ENCODE data around the gene FCHSD1. TPM values are rescaled to one million over a fixed set of nuclear protein-coding genes. Genes with fewer than 3 reads are reported as not detected.
A peak's percentile ranks its signal among the peaks of the same experiment; 100 is the strongest.

FCHSD1 gene
- polyA plus RNA-seq (2014; cell fraction: cytosol; rRNA removed) = 4.9 and 11.8 TPM in 2 replicates
- 102 and 106 TPM in 2 replicates for polyA plus RNA-seq (2014; cell fraction: nucleus; rRNA removed)

DNA sequence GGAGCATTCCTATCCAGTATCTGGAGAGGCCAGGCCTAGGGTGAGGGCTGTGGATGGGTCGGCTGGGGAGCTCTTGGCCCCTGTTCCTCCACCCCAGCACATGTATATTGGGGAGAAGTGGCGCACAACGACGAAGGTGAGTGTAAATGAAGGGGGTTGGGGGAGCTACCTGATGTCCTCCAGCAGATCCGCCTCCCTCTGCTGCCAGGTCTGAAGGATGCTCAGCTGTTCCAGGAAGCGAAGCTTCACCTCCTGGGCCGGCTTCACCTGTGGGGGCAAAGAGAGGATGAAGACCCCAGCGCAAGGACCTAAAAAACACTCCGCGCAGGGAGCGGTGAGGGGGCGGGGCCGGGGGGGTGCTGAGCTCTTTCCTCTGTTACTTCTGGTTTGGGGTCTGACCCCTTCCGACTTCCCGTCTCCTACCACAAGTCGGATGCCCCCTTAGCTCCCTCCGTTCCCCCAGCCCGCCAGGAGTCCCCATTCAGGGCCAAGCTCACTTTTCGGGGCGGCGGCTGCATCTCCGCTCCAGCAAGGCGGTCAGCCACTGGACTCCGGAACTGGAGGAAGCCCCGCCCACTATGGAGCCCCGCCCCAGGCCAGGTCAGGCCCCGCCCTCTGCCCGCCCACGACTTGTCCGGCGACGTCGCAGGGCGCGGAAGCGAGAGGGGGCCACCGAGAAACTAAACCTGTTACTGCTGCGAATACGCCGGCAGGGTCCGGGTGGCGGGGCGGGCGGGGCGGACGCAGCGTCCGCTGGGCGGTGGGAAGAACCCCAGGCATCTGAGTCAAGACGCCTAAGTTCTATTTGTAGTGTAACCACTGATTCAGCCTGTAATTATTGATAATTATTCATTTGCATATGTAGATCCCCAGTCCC is at the start of gene FCHSD1:
Gene FCHSD1 (minus strand): TSS at position 568 of the 877 bp plus-strand sequence. CDS start 50 bp downstream, at position 518.
- DNase-seq (ENCODE audit: low spot score) = peak; percentile 77

DNA sequence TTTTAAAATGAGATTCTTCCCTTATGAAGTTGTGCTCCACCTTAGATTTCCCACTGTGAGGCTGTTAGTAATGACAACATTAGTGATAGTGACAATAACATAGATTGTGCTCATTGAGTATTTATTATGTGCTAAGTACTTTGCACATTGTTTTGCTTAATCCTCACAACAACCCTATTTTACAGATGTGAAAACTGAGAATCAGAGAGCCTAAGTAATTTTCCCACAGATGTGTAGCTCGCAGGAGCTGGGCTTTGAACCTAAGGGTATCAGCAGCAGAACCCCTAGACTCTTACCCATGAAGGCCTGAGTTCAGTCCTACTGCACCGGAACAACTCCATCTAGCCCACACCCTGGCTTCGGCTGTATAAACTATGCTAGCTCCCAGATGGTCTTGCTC is 46.4 kb upstream of the FCHSD1 start:
- DNase-seq (ENCODE audit: low spot score) = no peak

DNA sequence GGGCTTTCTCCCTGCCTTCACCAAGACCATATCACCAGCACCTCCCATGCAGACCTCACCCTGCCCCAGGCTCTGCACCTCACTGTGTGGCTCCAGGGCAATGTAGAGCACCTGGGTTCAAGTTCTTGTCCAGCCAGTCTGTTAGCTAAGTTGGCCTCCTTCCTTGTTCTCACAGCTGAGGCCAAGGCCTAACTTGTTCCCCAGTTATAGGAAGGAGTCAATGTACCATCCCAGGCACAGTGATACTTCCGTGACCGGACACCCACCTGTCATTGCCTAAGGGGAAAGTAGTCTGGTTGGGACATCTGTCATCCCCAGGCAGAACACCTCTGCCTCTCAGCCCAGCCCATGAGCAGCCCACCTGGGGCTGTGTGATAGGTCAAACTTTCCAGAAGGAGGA is 45.2 kb upstream of the FCHSD1 start:
- DNase-seq (ENCODE audit: low spot score) = no peak

DNA sequence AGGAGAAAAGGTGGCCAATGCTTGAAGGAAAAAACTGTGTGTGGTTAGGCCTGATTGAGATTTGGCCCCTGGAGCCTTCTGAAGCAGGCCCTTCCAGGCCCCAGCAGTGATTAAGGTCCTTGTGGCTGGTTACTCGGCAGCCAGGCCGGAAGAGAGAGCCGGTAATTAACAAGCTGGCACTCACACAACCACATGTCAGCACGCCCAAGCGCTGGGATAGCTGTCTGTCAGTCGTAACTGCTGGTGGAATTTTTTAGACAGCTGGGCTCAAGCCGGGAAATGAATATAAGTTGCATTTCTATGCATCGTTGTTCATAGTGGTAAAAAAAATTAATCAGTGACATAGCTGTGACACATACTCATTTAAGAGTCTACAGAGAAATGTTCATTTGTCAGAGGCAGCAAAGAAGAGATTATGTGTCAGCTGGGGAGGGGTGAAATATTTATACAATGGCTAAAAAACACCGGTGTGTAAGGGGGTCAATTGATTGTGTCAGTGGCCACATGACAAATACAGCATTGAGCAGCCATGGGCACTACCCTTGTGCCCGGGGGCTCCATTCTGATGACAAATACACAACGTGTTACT is 44.5 kb upstream of the FCHSD1 start:
- no peak for DNase-seq (ENCODE audit: low spot score)

DNA sequence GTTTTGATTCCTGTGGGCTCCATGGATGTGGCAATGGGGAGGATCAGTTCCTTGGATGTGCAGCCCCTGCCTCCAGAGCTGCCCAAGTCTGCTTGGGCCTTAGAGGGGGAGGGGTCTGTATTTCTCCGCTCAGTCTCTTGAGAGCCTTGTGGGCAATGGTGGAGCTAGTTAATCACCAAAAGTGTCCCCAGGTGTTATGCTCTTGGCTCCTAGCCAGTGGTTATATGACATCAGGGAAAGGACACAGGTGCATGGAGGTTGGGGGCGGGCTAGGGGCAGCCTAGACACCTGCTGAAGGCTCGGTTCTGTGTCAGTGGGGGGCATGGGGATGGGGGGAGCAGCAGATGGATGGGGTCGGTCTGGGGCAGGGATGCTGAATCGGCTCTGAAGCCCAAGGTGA is 43.3 kb upstream of the FCHSD1 start:
- no peak for DNase-seq (ENCODE audit: low spot score)

DNA sequence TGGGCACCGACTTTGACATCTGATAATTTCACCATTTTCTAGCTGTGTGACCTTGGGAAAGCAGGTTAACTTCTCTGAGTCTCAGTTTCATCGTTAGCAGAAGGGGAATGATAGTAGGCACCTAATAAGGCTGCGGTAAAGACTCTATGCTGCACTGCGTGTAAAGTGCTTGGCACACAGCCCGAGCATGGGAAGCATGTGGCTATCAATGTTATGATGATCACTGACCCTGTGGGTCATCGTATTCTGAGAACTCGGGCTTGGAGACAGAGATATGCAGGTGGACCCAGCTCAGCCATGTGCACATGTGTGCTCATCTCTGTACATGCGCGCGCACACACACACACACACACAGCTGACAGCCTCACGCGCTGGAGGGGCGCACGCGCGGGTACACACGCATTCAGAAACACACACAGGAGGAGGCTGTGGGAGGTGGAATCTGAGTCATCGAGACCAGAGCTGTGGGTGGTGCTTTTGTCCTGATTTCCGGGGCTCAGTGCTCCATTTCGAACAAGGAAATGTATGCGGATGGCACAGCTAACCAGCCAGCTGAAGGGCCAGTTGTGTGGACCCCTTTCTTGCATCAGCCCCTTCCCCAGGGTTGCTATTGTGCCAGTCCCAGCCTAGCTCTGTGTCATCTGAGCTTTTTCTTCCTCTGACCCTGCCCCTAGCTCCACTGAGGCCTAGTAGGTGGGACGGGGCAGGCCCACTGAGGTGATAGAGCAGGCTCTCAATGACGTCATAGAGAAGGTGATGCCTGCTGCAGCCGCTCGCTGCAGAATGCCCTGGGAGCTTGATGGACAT is 41.9 kb upstream of the FCHSD1 start:
- no peak for DNase-seq (ENCODE audit: low spot score)

DNA sequence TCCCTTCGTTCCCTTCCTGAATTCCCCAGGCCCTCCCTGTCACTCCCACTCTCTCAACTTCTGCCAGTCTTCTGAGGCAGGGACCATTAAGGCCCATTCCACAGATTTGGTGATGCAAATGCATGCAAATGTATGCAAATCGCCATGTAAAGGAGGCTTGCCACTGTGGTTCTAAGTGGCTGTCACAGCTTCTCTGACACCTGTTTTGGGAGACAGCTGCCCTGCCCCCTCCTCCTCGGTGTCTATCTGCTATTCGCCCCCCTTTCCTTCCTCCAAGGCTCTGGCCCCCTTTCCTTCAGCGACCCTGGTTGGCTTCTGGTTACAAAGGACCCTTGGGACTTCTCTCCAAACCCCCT is 41.3 kb upstream of the FCHSD1 start:
- DNase-seq (ENCODE audit: low spot score) = no peak

DNA sequence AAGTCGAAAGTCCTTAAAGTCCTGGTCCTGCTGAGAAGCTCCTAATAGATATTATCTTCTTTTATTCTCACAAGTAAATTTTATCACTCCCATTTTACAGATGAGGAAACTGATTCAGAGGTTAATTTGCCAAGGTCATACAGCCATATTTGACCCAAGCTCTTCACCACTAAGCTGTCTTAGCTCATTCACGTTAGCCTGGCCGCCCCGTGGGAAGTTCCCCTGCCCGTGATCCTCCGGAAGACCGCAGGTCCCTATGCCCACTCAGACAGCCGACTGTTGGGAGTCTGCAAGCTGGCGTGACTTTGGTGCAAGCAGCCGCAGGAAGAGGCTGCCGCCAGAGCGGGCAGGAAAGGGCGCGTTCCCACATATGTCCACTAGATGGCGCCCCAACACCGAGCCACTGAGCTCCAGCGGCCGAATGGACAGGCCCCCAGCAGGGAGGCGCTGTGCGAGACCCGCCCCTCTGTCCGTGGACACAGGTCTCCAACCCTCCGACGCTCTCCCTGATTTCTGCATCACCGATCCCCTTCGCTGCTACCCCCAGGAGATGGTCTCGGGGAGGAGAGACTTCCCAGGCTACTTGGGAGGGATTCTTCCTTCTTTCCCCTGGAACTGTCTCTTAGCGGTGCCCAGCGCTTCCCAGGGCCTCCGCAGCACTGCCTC is 40.8 kb upstream of the FCHSD1 start:
- peak; percentile 70 for DNase-seq (ENCODE audit: low spot score)

DNA sequence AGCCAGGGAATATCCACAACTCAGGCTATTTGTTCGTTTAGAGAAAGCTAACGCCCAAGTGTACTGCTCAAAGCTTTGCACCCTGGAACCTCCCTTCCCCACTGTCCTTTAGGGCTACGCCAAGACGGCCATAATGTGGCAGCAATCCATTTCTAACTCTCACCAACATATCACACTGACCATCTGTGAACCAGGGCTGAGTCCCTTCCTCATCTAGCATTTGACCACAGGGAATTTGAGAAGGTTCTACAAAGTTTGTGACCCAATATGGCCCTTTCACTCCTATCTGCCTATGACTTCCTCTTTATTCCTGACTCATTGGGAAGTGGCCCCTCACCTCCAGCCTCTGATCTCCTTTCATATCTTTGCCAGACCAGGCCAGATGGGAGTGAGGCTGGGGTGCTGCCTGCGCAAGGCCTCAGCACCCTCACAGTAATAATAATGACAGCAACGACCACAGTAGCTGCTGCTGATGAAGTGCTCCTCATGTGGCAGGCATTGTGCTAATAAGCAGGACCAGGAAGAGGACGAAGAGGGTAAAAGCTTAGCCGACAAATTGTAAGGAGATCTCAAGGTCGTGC is 40.2 kb upstream of the FCHSD1 start:
- DNase-seq (ENCODE audit: low spot score) = no peak

DNA sequence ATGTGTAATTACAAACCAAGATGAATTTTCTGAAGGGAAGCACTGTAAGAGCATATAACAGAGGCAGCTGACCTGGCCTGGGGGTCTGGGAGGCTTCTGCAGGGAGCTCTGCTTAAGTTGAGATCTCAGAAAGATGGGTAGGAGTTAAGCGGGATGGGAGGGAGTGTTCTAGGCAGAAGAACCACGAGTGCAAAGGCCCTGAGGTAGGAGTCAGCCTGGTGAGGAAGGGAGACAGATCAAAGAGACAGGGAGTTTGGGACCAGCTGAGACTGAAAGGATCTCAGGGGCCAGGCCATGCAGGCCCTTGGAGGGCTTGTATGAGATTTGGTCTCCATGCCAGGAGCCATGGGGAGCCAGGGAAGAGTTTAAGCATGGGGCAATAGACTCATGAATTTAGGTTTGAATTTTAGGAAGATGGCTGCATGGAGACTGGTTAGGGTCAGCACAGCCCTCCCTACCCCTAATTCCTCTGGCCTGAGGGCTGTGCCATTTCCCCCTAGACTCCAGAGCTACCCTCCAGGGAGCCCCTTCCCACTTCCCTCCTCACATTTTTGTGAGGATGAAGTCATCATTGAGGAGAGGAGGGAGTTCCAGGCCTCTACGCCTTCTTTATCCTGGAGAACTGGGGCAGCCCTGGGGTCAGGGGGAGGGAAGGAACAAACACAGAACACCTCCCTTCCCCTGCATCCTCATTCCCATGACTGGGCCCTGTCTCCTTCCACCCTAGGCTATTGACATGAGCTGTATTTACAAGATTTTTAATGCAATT is 35.6 kb upstream of the FCHSD1 start:
- no peak for DNase-seq (ENCODE audit: low spot score)

DNA sequence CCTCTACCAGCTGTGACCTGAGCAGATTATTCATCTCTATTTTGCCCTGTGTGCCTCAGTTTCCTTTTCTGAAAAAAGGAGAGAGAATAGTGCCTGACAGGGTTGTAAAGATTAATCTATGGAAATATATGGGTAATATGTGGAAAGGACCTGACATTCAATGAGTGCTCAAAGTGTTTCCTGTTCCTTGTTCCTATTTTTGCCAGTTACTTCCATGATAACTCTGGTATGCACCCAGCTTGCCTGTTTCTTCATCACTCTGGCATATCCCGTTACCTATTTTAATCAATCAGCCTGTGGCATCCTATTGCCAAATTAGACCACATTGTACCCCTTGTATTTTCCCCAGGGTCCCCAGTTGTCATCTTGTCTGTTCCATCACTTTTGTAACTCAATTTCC is 34.4 kb upstream of the FCHSD1 start:
- no peak for DNase-seq (ENCODE audit: low spot score)

DNA sequence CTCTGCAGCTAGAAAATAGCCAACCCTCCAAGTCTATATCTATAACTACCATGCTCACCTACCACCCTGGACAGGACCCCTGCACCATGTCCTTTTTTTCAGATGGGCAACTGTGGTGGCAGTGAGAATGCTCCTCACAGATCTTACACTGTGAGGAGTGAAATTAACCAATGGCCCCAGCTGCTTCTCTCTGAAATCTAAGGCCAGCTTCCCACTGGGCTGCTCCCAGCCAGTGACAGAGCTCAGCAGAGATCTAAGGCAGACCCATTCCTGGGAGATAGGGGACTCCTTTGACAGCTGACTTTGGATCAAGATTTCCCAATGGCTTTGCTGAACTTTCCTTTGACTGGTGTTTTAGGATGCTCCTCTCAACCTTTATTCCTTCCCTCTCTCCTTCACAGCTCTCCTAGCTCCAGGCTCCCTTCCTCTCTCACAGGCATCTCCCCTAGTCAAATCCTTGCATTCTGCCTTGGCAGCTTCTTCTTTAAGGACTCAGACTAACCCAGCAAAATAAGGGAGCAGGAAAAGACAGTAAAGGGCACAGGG is 32.5 kb upstream of the FCHSD1 start:
- DNase-seq (ENCODE audit: low spot score) = no peak

DNA sequence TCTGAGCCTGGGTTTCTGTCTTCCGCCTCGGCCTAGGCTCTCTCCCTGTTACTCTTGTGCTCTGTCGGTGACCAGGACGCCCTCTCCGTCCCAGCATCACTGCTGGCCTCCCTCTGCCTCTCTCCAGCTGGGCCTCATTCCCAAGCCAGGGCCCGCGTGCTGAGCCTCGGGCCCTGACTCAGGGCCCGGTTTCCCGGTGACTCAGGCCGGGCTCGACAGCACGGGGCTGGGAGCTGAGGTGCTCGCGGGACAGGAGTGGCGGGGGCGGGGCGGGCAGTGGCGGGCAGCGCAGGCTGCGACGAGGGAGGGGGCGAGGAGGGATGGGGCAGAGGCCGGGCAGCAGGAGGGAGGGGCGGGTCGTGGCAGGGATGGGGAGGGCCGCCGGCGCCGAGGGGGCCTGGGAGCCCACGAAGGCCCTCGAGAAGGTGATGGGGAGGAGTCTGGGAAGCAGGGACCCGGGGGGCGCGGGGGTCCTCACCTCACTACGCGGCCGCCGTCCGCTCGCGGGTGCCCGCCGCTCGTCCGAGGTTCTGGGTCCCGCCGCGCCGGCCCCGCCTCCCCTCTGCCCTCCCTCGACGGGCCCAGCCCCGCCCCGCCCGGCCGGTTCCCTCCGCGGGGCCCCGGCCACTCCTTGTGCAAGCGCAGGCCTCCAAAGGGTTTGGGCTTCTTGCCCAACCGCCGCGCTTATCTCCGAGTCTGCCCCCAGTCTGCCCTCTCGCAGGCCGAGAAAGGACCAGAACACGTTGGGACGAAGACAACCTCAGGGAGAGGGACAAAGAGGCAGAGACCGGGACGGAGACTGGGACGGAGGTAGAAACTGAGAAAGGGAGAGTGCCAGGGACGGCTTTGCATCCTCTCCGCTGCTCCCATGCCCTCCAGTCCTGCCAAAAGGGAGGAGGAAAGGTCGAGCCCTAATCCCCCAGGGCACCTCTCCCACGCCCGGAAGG is 30.8 kb upstream of the FCHSD1 start, which contains the start of gene ARAP3:
Gene ARAP3 (minus strand): TSS at position 536 of the 947 bp plus-strand sequence. CDS start 1,744 bp downstream, outside the sequence.
- DNase-seq (ENCODE audit: low spot score) = no peak

DNA sequence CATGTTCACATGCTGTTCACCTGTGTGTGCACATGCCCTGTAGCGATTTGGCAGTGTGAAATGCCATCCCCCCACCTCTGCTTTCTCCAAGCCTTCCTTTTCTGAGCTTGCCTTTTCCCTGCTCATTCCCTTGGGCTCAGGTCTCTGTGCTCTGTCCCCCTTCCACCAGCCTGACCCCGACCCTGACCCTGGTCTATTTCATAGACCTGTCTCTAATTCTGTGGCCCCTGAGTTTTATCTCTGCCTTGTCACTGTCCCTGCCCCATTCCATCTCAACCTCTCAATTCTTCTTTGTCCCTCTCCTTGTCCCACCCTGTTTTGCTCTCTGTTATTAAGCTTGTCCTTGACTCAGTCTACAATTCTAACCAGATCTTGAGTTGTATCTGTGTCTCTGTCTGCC is 30.1 kb upstream of the FCHSD1 start:
- no peak for DNase-seq (ENCODE audit: low spot score)

DNA sequence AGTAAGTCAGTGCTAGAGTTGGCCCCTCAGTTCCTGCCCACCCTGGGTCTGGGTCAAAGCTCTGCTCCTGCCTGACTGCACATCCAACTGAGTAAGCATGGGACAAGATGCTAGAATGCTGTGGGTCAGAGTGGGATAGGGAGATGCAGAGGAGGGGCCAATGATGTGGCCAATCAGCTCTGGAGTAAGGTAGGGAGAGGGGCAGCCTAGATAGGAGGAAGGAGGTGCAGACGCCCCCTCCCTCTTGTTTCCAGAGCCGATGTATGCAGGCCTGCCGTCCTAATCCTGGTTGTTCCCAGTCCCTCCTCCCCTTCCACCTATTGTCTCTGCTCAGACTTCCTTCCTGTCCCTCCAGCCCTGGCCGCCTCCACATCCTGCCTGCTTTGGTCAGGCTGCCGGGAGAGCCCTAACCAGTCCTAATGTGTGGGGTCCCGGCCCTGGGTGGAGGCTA is 29.6 kb upstream of the FCHSD1 start:
- DNase-seq (ENCODE audit: low spot score) = peak; percentile 87

DNA sequence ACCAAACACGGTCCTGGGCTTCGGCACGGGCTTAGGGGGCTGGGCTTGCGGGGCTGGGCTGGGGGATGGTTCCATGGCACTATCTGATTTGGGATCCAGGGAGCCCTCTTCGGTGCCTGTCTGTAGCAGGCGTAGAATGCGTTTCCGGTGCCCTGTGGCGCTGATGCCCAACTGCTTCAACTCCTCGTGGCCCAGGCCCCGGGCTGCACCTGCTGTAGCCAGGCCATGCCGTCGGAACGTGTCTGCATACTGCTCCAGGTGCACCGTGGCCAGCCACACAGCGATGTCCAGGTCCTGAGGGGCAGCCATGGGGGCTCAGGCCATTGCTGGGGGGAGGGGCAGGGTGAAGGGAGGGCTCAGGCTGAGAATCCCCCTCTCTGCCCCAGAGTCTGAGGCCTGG is 29.0 kb upstream of the FCHSD1 start:
- no peak for DNase-seq (ENCODE audit: low spot score)

DNA sequence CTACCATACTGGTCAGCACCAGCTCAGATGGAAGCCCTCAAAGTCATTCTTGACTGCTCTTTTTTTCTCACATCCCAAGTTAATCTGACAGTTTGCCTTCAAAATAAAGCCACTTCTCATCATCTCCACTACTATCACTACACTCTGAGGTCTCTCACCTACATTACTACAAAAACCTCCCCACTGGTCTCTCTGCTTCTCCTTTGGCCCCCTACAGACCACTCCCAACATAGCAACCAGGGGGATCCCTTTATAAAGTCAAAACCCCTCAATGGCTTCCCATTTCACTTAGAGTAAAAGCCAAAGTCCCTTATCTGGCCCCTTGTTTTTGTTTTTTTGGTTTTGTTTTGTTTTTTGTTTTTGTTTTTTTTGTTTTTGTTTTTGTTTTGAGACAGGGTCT is 26.2 kb upstream of the FCHSD1 start:
- peak; percentile 58 for DNase-seq (ENCODE audit: low spot score)

DNA sequence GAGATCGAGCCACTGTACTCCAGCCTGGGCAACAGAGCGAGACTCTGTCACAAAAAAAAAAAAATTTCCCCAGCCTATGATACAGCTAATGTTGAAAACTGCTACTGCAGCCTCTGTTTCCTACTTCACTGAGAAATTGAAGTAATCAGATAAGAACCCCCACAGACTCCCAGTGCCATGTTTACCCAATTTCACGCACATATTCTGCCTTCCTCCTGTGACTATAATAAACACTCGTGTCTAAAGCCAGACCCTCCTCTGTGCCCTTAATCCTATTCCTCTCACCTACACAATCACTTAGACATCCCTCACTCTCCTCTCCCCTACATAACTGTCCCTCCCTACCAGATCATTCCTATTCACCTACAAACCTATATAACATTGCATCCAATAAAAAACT is 24.5 kb upstream of the FCHSD1 start:
- DNase-seq (ENCODE audit: low spot score) = no peak

DNA sequence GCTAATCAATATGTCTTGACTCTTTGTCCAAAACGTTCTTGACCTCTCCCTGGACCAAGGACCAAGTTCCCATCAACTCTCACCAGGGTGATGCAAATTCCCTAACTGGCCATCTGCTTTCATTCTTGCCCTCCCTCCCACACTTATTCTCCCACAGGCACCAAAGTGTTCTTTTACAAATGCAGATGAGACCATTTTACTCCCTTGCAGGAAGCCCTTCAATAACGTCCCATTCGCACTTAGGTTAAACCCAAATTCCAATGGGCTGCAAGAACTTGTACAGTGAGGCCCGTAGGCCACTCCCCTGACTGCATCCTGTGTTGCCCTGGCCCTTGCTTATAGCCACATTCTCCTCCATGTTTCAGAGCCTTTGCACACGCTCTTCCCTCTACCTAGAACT is 23.5 kb upstream of the FCHSD1 start:
- DNase-seq (ENCODE audit: low spot score) = no peak

All from SK-N-DZ (cell line).